Right lobe of liver (tissue), 4 donors: ENCODE results near the gene SNAP47.

Source experiments
- POLR2A ChIP-seq: fragments of 450-650 bp; IDR thresholded peaks from one replicate; pipeline ENCODE4 v1.6.1; 2017; ENCODE audit warnings: antibody characterized with exemption, mild to moderate bottlenecking
- TF ChIP-seq, protein P1 (sequence below), 4 donors: fragments of 200-600 bp in 3 of 4; fragments of 450-650 bp in 1 of 4; IDR thresholded peaks; one replicate each; pipeline versions ENCODE4 v1.5.1 to v1.8.0; 2016 to 2022; ENCODE audit warnings: antibody characterized with exemption in 4 of 4, mild to moderate bottlenecking in 2 of 4
- donor health status: DM: no; HTN: no; CAD: no.
- donor health status: DM: no; HTN: no; CAD: no.
- donor health status: DM: no; HTN: yes; CAD: no.

DNA sequence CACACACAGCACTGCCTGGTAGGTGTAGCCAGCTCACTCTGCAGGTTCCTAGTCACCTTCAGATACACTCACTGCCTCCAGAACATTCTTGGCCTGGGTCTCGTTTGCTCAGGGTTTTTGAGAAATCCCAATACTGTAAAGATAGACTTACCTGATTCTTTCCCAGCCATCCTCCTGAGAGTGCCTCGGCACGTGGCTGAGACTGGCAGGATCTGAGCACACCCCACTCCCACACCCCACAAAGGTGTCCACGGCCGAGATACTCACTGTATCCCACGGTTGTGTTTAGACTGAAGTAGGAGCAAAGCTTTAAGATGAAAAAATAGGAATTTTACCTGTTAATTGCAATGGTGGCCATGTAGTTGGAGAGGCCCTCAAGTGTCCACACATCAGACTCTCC lies 33.4 kb downstream of the SNAP47 start:
- no peak for TF ChIP-seq POLR2A
- TF ChIP-seq, protein P1, sequence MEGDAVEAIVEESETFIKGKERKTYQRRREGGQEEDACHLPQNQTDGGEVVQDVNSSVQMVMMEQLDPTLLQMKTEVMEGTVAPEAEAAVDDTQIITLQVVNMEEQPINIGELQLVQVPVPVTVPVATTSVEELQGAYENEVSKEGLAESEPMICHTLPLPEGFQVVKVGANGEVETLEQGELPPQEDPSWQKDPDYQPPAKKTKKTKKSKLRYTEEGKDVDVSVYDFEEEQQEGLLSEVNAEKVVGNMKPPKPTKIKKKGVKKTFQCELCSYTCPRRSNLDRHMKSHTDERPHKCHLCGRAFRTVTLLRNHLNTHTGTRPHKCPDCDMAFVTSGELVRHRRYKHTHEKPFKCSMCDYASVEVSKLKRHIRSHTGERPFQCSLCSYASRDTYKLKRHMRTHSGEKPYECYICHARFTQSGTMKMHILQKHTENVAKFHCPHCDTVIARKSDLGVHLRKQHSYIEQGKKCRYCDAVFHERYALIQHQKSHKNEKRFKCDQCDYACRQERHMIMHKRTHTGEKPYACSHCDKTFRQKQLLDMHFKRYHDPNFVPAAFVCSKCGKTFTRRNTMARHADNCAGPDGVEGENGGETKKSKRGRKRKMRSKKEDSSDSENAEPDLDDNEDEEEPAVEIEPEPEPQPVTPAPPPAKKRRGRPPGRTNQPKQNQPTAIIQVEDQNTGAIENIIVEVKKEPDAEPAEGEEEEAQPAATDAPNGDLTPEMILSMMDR (IDR thresholded peaks at IDR 0.05): no peak
